GM12872 (cell line): ENCODE data around the gene PANK4.

Source experiments
- CTCF ChIP-seq: IDR thresholded peaks from 3 replicates; pipeline ENCODE4 v1.5.1; 2011; ENCODE audit warnings: low read depth, mild to moderate bottlenecking, low read length, moderate library complexity; ENCODE audit not compliant: insufficient read depth

The PANK4 gene

GRCh38 chr1:2512862-2513421 is 13.5 kb downstream of the PANK4 start:
- TF ChIP-seq CTCF = no peak

- no peak for TF ChIP-seq CTCF
Measured at GRCh38 chr1:2510366-2511155, 15.8 kb downstream of the PANK4 start.

- no peak for TF ChIP-seq CTCF
Measured at GRCh38 chr1:2509589-2509988, 16.8 kb downstream of the PANK4 start.

GRCh38 chr1:2508751-2509150 is 17.6 kb downstream of the PANK4 start:
- TF ChIP-seq CTCF = no peak

- TF ChIP-seq CTCF = no peak
Measured at GRCh38 chr1:2508180-2508579, 18.2 kb downstream of the PANK4 start.

- no peak for TF ChIP-seq CTCF
Measured at GRCh38 chr1:2507744-2508155, 18.6 kb downstream of the PANK4 start.

- TF ChIP-seq CTCF = no peak
Measured at GRCh38 chr1:2506901-2507565, 19.4 kb downstream of the PANK4 start.
